Measurements from ENCODE around the gene PLA2G2D.

DNA sequence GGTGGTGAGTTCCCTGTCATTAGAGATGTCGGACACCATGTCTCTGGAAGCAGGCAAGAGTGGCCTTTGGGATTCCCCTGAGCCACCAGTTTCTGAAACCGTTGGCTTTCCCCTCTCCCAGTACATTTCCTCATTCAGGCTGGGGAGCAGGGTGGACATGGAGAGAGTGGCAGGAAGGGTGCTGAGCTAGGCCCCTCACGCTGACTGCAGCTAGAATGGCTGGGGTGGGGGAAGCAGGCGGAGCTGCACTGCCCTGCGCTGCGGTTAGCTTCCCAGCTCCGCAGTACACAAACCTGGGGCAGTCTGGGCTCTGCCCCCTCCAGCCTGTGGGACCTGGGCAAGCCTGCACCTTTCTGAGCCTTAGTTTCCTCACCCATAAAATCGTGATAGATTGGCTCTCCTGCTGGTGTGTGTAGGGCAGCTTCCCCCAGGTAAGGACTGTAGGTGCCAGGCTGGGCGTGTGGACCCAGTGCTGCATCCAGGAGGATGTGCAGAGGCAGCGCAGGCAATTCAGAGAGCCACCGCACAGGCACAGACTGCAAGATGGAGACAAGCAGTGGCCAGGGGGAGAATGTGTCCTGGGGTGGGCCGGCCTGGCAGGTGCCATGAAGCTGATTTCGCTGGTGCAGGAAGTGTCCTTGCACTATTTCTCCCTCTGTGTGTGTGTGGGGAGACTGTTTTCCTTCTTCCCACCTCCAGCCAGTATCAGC, 22.8 kb upstream of the PLA2G2D start:
- no peak for TF ChIP-seq POLR2A (IDR thresholded peaks at IDR 0.05)
- TF ChIP-seq, protein P1, sequence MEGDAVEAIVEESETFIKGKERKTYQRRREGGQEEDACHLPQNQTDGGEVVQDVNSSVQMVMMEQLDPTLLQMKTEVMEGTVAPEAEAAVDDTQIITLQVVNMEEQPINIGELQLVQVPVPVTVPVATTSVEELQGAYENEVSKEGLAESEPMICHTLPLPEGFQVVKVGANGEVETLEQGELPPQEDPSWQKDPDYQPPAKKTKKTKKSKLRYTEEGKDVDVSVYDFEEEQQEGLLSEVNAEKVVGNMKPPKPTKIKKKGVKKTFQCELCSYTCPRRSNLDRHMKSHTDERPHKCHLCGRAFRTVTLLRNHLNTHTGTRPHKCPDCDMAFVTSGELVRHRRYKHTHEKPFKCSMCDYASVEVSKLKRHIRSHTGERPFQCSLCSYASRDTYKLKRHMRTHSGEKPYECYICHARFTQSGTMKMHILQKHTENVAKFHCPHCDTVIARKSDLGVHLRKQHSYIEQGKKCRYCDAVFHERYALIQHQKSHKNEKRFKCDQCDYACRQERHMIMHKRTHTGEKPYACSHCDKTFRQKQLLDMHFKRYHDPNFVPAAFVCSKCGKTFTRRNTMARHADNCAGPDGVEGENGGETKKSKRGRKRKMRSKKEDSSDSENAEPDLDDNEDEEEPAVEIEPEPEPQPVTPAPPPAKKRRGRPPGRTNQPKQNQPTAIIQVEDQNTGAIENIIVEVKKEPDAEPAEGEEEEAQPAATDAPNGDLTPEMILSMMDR (IDR thresholded peaks at IDR 0.05): no peak
- no peak for TF ChIP-seq POLR2AphosphoS5 (IDR thresholded peaks at IDR 0.05)
